Erythroblast (primary cell): ENCODE measurements around the gene C10orf53.

ENCODE experiments used
- GATA1 ChIP-seq: IDR thresholded peaks from 2 replicates; pipeline ENCODE4 v1.6.1; 2011; ENCODE audit warnings: low read depth, mild to moderate bottlenecking, control low read depth, low read length, moderate library complexity
- POLR2A ChIP-seq: IDR thresholded peaks from 2 replicates; pipeline ENCODE4 v1.6.1; 2011; ENCODE audit warnings: mild to moderate bottlenecking, low read length

DNA sequence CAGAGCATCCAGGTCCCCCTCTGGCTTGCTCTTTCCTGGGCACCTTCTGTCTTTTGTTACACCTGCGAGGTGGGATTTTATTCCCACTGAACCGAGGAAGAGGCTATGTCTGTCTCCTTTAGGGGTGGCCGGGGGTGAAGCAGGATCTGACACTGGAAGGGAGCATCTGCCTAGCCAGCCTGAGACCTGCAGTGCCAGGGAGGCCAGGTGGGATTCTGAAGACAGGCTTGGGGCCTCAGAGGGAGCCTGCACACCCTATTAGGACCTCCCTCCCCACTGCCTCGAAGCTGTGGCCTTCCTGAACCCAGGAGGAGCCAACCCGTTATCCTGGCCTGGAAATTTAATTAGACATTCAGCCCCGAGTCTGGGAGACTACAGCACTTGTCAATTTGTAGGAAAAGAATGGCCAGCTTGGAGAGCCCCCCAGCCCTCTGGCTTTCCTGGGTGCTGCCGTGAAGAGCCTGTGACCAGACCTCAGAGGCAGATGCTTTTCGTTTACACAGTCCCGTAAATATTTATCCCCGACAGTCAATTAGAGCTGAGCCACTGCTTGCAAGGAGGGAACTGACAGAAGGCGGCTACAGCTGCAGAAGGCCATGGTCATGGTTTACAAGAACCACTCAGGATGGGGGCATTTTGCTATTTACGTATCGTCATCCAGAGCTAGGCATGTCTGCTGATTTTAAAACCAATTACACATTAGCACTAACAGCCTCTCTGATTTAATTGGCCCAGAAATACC is 46.0 kb upstream of the C10orf53 start:
- TF ChIP-seq POLR2A (no peak), GATA1 (no peak)
